Measurements from ENCODE around the gene UGT2A1. TPM values are rescaled to one million over a fixed set of nuclear protein-coding genes. Genes with fewer than 3 reads are reported as not detected.

Gene UGT2A1
- total and polyA plus RNA-seq, 2 donors (not counting 1 experiment from before 2014, with no cell fraction given) = not detected

- H3K4me3 Mint-ChIP-seq = no peak overlapping the region
- TF ChIP-seq CTCF (IDR thresholded peaks at IDR 0.05) (no peak), EZH2 (IDR thresholded peaks at IDR 0.05; ENCODE audit: borderline replicate concordance, insufficient read depth, low read depth, low read length, poor library complexity, severe bottlenecking) (no peak)
- no peak overlapping the region for H3K4me2 ChIP-seq (replicated peaks; ENCODE audit: low read depth, low read length, poor library complexity, severe bottlenecking)
- peaks cover 0 to 7% (median 0%) of the 10 kb centered on the region in 3 donors for H3K9me3 ChIP-seq (ENCODE audit: control extremely low read depth in 1 of 3, control insufficient read depth in 2 of 3, insufficient read depth in 1 of 3, low read length in 2 of 3)
- H3K27me3 ChIP-seq (replicated peaks in 1 of 4; ENCODE audit: control extremely low read depth in 1 of 4, control insufficient read depth in 3 of 4, insufficient read depth in 4 of 4, low read length in 3 of 4) = no peaks in the 10 kb centered on the region
- H3K4me3 ChIP-seq (ENCODE audit: control extremely low read depth in 1 of 5, extremely low read depth in 1 of 5, insufficient read depth in 1 of 5, low read depth in 2 of 5, low read length in 4 of 5) = no peak overlapping the region
- no peaks in the 10 kb centered on the region for H3K4me1 ChIP-seq (ENCODE audit: control insufficient read depth in 2 of 2, insufficient read depth in 2 of 2, low read length in 2 of 2)
- ChIA-PET POLR2A (no interaction called here), CTCF (no interaction called here)
- H3K27me3 Mint-ChIP-seq = no peaks in the 10 kb centered on the region
- no peaks in the 10 kb centered on the region for H3K79me2 ChIP-seq (ENCODE audit: control insufficient read depth, insufficient read depth, low read length)
- no peaks in the 10 kb centered on the region for H4K20me1 ChIP-seq (ENCODE audit: control insufficient read depth, insufficient read depth, low read length, poor library complexity, severe bottlenecking)
- peak; percentile 1 for DNase-seq
- ATAC-seq (ENCODE audit: low read depth) = no peak
- H3K9ac ChIP-seq (ENCODE audit: low read length) = no peak overlapping the region
- no peaks in the 10 kb centered on the region for H3K4me1 Mint-ChIP-seq
- 90% methylated on average over 22 of the region's 24 CpGs for WGBS (ENCODE audit: insufficient coverage)
- H3K27ac Mint-ChIP-seq = no peak overlapping the region
- H3K36me3 ChIP-seq (replicated peaks in 1 of 2; ENCODE audit: control extremely low read depth in 1 of 2, control insufficient read depth in 1 of 2, extremely low read depth in 1 of 2, insufficient read depth in 2 of 2, low read length in 1 of 2) = no peaks in the 10 kb centered on the region
- intact Hi-C loops (cut with micrococcal nuclease) = no loop called here
- no peak overlapping the region for H3K27ac ChIP-seq (ENCODE audit: low read length in 2 of 2)
- no peak overlapping the region for H2AFZ ChIP-seq (ENCODE audit: insufficient read depth, low read depth, low read length, poor library complexity, severe bottlenecking)
- H3K9me3 Mint-ChIP-seq (ENCODE audit: insufficient read depth) = no peaks in the 10 kb centered on the region
These were observed 76.7 kb downstream of the UGT2A1 start for GRCh38 chr4:69576251-69576877.

GRCh38 chr4:69568787-69569186, 84.3 kb downstream of the UGT2A1 start:
- Mint-ChIP-seq H3K27me3 (no peaks in the 10 kb centered on the region), H3K9me3 (ENCODE audit: insufficient read depth) (peaks cover 6% of the 10 kb centered on the region), H3K4me1 (no peaks in the 10 kb centered on the region), H3K4me3 (no peak overlapping the region), H3K27ac (no peak overlapping the region)
- Histone ChIP-seq H3K27ac (ENCODE audit: low read length in 2 of 2) (no peak overlapping the region), H3K79me2 (ENCODE audit: control insufficient read depth, insufficient read depth, low read length) (no peaks in the 10 kb centered on the region), H3K36me3 (replicated peaks in 1 of 2; ENCODE audit: control extremely low read depth in 1 of 2, control insufficient read depth in 1 of 2, extremely low read depth in 1 of 2, insufficient read depth in 2 of 2, low read length in 1 of 2) (no peaks in the 10 kb centered on the region), H3K4me3 (ENCODE audit: control extremely low read depth in 1 of 5, extremely low read depth in 1 of 5, insufficient read depth in 1 of 5, low read depth in 2 of 5, low read length in 4 of 5) (no peak overlapping the region), H2AFZ (ENCODE audit: insufficient read depth, low read depth, low read length, poor library complexity, severe bottlenecking) (no peak overlapping the region), H4K20me1 (ENCODE audit: control insufficient read depth, insufficient read depth, low read length, poor library complexity, severe bottlenecking) (no peaks in the 10 kb centered on the region), H3K9ac (ENCODE audit: low read length) (no peak overlapping the region), H3K4me2 (replicated peaks; ENCODE audit: low read depth, low read length, poor library complexity, severe bottlenecking) (no peak overlapping the region), H3K4me1 (ENCODE audit: control insufficient read depth in 2 of 2, insufficient read depth in 2 of 2, low read length in 2 of 2) (no peaks in the 10 kb centered on the region), H3K9me3 (ENCODE audit: control extremely low read depth in 1 of 3, control insufficient read depth in 2 of 3, insufficient read depth in 1 of 3, low read length in 2 of 3) (no peaks in the 10 kb centered on the region), H3K27me3 (replicated peaks in 1 of 4; ENCODE audit: control extremely low read depth in 1 of 4, control insufficient read depth in 3 of 4, insufficient read depth in 4 of 4, low read length in 3 of 4) (no peaks in the 10 kb centered on the region)
- WGBS (ENCODE audit: insufficient coverage) = no CpG with 5 or more reads among the region's 1 CpG
- no peak for TF ChIP-seq EZH2 (IDR thresholded peaks at IDR 0.05; ENCODE audit: borderline replicate concordance, insufficient read depth, low read depth, low read length, poor library complexity, severe bottlenecking)
- no peak for TF ChIP-seq CTCF (IDR thresholded peaks at IDR 0.05)
- no peak for ATAC-seq (ENCODE audit: low read depth)
- POLR2A ChIA-PET = no interaction called here
- intact Hi-C loops (cut with micrococcal nuclease) = no loop called here
- CTCF ChIA-PET = no interaction called here
- no peak for DNase-seq

All from B cell (primary cell).